ENCODE data around the gene CUTC.

- peak in 3 of 6 experiments; percentile 25 to 34 (median 28) for TF ChIP-seq CTCF (IDR thresholded peaks at IDR 0.05)
- TF ChIP-seq POLR2A (IDR thresholded peaks at IDR 0.05) = no peak
These were observed 49.3 kb upstream of the CUTC start for GRCh38 chr10:99682752-99683151.

Measured in Peyer's patch (tissue), 4 donors.